Immature natural killer cell (primary cell): ENCODE results near the gene DIAPH2. TPM values are rescaled to one million over a fixed set of nuclear protein-coding genes. Genes with fewer than 3 reads are reported as not detected.

Experiments
- DNase-seq, 3 donors: peaks; one replicate each; pipeline ENCODE4 v3.0.0; 2022; ENCODE audit warnings: mixed read lengths in 1 of 3
- H3K27ac Mint-ChIP-seq, 6 donors: one replicate each; pipeline ENCODE4 v1.8.0; 2020; ENCODE audit warnings: mixed read lengths in 6 of 6, mild to moderate bottlenecking in 5 of 6, inconsistent platforms in 4 of 6, moderate library complexity in 3 of 6
- H3K27me3 Mint-ChIP-seq, 3 donors: one replicate each; pipeline ENCODE4 v1.8.0; 2020 to 2021; ENCODE audit warnings: low read depth in 3 of 3, mild to moderate bottlenecking in 3 of 3, mixed read lengths in 3 of 3, moderate library complexity in 3 of 3, inconsistent platforms in 1 of 3
- H3K36me3 Mint-ChIP-seq, 3 donors: one replicate each; pipeline ENCODE4 v1.8.0; 2020; ENCODE audit warnings: mixed read lengths in 3 of 3, inconsistent platforms in 2 of 3, mild to moderate bottlenecking in 2 of 3
- H3K4me1 Mint-ChIP-seq, 2 donors: one replicate each; pipeline ENCODE4 v1.8.0; 2020; ENCODE audit warnings: inconsistent platforms in 2 of 2, mild to moderate bottlenecking in 2 of 2, mixed read lengths in 2 of 2, moderate library complexity in 1 of 2
- H3K4me3 Mint-ChIP-seq, 5 donors: one replicate each; pipeline ENCODE4 v1.8.0; 2020; ENCODE audit warnings: mild to moderate bottlenecking in 5 of 5, mixed read lengths in 5 of 5, inconsistent platforms in 3 of 5, moderate library complexity in 3 of 5
- H3K9me3 Mint-ChIP-seq, 6 donors: one replicate each; pipeline ENCODE4 v1.8.0; 2020; ENCODE audit warnings: mild to moderate bottlenecking in 6 of 6, mixed read lengths in 6 of 6, inconsistent platforms in 4 of 6, moderate library complexity in 3 of 6
- polyA plus RNA-seq, 3 donors: library from polyadenylated mRNA; unstranded; fragments of 300-500 nt; fragmentation: Illumina TruSeq; gene quantifications; one replicate each; pipeline ENCODE4 v1.2.3, GENCODE V29; 2021

The DIAPH2 gene
- polyA plus RNA-seq, 3 donors from 2014 or later: 5.5 to 10.9 (median 9.6) TPM

GRCh38 chrX:96861218-96861617, 176.6 kb downstream of the DIAPH2 start:
- Mint-ChIP-seq H3K27me3 (no peaks in the 10 kb centered on the region), H3K9me3 (no peaks in the 10 kb centered on the region), H3K27ac (no peak overlapping the region), H3K4me1 (peaks cover 3 to 6% of the 10 kb centered on the region in 2 donors), H3K36me3 (no peaks in the 10 kb centered on the region), H3K4me3 (no peak overlapping the region)
- DNase-seq: no peak

- no peaks in the 10 kb centered on the region for H3K36me3 Mint-ChIP-seq
- no peak for DNase-seq
- H3K9me3 Mint-ChIP-seq: no peaks in the 10 kb centered on the region
- H3K4me3 Mint-ChIP-seq: no peak overlapping the region
- peaks cover 3 to 6% of the 10 kb centered on the region in 2 donors for H3K4me1 Mint-ChIP-seq
- no peaks in the 10 kb centered on the region for H3K27me3 Mint-ChIP-seq
- H3K27ac Mint-ChIP-seq: no peak overlapping the region
Observed at GRCh38 chrX:96861661-96862060, 177.0 kb downstream of the DIAPH2 start.

GRCh38 chrX:96883608-96884007, 199.0 kb downstream of the DIAPH2 start, which contains the start of gene RPA4:
Gene RPA4, plus strand, starts transcription at chrX:96883908. Its CDS starts 403 bp downstream, at chrX:96884311.
- Mint-ChIP-seq H3K27ac (no peak within 1 kb of the TSS), H3K36me3 (no peaks in the 10 kb centered on the region), H3K9me3 (no peaks in the 10 kb centered on the region), H3K4me3 (no peak within 1 kb of the TSS), H3K4me1 (no peaks in the 10 kb centered on the region), H3K27me3 (peaks cover 0 to 2% (median 0%) of the 10 kb centered on the region in 3 donors)
- no peak for DNase-seq

- H3K4me1 Mint-ChIP-seq: no peaks in the 10 kb centered on the region
- H3K27ac Mint-ChIP-seq: no peak overlapping the region
Observed at GRCh38 chrX:96884027-96884426, 199.4 kb downstream of the DIAPH2 start.

GRCh38 chrX:96889726-96890125, 205.1 kb downstream of the DIAPH2 start:
- no peaks in the 10 kb centered on the region for H3K36me3 Mint-ChIP-seq
- DNase-seq: no peak
- peaks cover 0 to 3% (median 0%) of the 10 kb centered on the region in 3 donors for H3K27me3 Mint-ChIP-seq
- no peak overlapping the region for H3K4me3 Mint-ChIP-seq
- H3K4me1 Mint-ChIP-seq: no peaks in the 10 kb centered on the region
- no peaks in the 10 kb centered on the region for H3K9me3 Mint-ChIP-seq
- no peak overlapping the region for H3K27ac Mint-ChIP-seq

More at GRCh38 chrX:96884027-96884426, 199.4 kb downstream of the DIAPH2 start:
- Mint-ChIP-seq H3K27me3 (peaks cover 0 to 1% (median 0%) of the 10 kb centered on the region in 3 donors), H3K36me3 (no peaks in the 10 kb centered on the region), H3K9me3 (no peaks in the 10 kb centered on the region), H3K4me3 (no peak overlapping the region)
- no peak for DNase-seq

GRCh38 chrX:96906741-96907140, 222.1 kb downstream of the DIAPH2 start:
- Mint-ChIP-seq H3K27ac (no peak overlapping the region), H3K9me3 (no peaks in the 10 kb centered on the region), H3K4me3 (no peak overlapping the region), H3K4me1 (no peaks in the 10 kb centered on the region), H3K27me3 (peaks cover 0 to 4% (median 0%) of the 10 kb centered on the region in 3 donors), H3K36me3 (peaks cover 0 to 3% (median 2%) of the 10 kb centered on the region in 3 donors)
- no peak for DNase-seq

GRCh38 chrX:96907516-96908272, 223.1 kb downstream of the DIAPH2 start:
- H3K27ac Mint-ChIP-seq: no peak overlapping the region
- DNase-seq: no peak
- H3K4me3 Mint-ChIP-seq: no peak overlapping the region
- peaks cover 0 to 4% (median 3%) of the 10 kb centered on the region in 3 donors for H3K36me3 Mint-ChIP-seq
- peaks cover 0 to 4% (median 0%) of the 10 kb centered on the region in 3 donors for H3K27me3 Mint-ChIP-seq
- H3K9me3 Mint-ChIP-seq: no peaks in the 10 kb centered on the region
- no peaks in the 10 kb centered on the region for H3K4me1 Mint-ChIP-seq

- peaks cover 0 to 4% (median 3%) of the 10 kb centered on the region in 3 donors for H3K36me3 Mint-ChIP-seq
- no peaks in the 10 kb centered on the region for H3K4me1 Mint-ChIP-seq
- H3K27me3 Mint-ChIP-seq: peaks cover 0 to 4% (median 0%) of the 10 kb centered on the region in 3 donors
- H3K4me3 Mint-ChIP-seq: no peak overlapping the region
- DNase-seq: no peak
- H3K27ac Mint-ChIP-seq: no peak overlapping the region
- H3K9me3 Mint-ChIP-seq: no peaks in the 10 kb centered on the region
Observed at GRCh38 chrX:96909291-96909690, 224.6 kb downstream of the DIAPH2 start.

GRCh38 chrX:96918864-96919263, 234.2 kb downstream of the DIAPH2 start:
- DNase-seq: no peak
- Mint-ChIP-seq H3K27ac (no peak overlapping the region), H3K4me3 (no peak overlapping the region), H3K9me3 (no peaks in the 10 kb centered on the region), H3K27me3 (peaks cover 0 to 4% (median 3%) of the 10 kb centered on the region in 3 donors), H3K4me1 (no peaks in the 10 kb centered on the region), H3K36me3 (peaks cover 0 to 19% (median 3%) of the 10 kb centered on the region in 3 donors)

- no peaks in the 10 kb centered on the region for H3K9me3 Mint-ChIP-seq
- H3K27ac Mint-ChIP-seq: no peak overlapping the region
- no peak overlapping the region for H3K4me3 Mint-ChIP-seq
- H3K36me3 Mint-ChIP-seq: peaks cover 0 to 19% (median 3%) of the 10 kb centered on the region in 3 donors
- no peaks in the 10 kb centered on the region for H3K4me1 Mint-ChIP-seq
- H3K27me3 Mint-ChIP-seq: peaks cover 0 to 4% (median 3%) of the 10 kb centered on the region in 3 donors
- no peak for DNase-seq
Observed at GRCh38 chrX:96919672-96920071, 235.0 kb downstream of the DIAPH2 start.

GRCh38 chrX:96924581-96924980, 239.9 kb downstream of the DIAPH2 start:
- Mint-ChIP-seq H3K36me3 (peaks cover 0 to 23% (median 3%) of the 10 kb centered on the region in 3 donors), H3K27me3 (peaks cover 0 to 2% (median 0%) of the 10 kb centered on the region in 3 donors), H3K27ac (no peak overlapping the region), H3K4me1 (no peaks in the 10 kb centered on the region), H3K9me3 (no peaks in the 10 kb centered on the region), H3K4me3 (no peak overlapping the region)
- DNase-seq: no peak

- Mint-ChIP-seq H3K36me3 (peaks cover 0 to 8% (median 0%) of the 10 kb centered on the region in 3 donors), H3K4me3 (no peak overlapping the region), H3K9me3 (no peaks in the 10 kb centered on the region), H3K27me3 (peaks cover 2% of the 10 kb centered on the region in 3 donors), H3K27ac (no peak overlapping the region), H3K4me1 (no peaks in the 10 kb centered on the region)
- no peak for DNase-seq
Observed at GRCh38 chrX:96929036-96929435, 244.4 kb downstream of the DIAPH2 start.

GRCh38 chrX:96957718-96958117, 273.1 kb downstream of the DIAPH2 start:
- Mint-ChIP-seq H3K4me1 (no peaks in the 10 kb centered on the region), H3K27me3 (peaks cover 0 to 2% (median 0%) of the 10 kb centered on the region in 3 donors), H3K36me3 (peaks cover 24 to 44% (median 33%) of the 10 kb centered on the region in 3 donors), H3K27ac (no peak overlapping the region), H3K9me3 (peaks cover 0 to 5% (median 2%) of the 10 kb centered on the region in 6 donors), H3K4me3 (no peak overlapping the region)
- DNase-seq: no peak

GRCh38 chrX:96971812-96972211, 287.2 kb downstream of the DIAPH2 start:
- Mint-ChIP-seq H3K27me3 (peaks cover 0 to 3% (median 0%) of the 10 kb centered on the region in 3 donors), H3K4me3 (no peak overlapping the region), H3K9me3 (no peaks in the 10 kb centered on the region), H3K4me1 (no peaks in the 10 kb centered on the region), H3K36me3 (peaks cover 0 to 9% (median 3%) of the 10 kb centered on the region in 3 donors), H3K27ac (no peak overlapping the region)
- no peak for DNase-seq
